HG03025 (cell line): ENCODE results near the gene DDC.
"Not testable (repeated sequence)": the region's sequence is repeated elsewhere in the genome, so short reads cannot be mapped to it uniquely, and the experiment has no call there.

Source experiments
- ATAC-seq: cut with Tn5 transposase; IDR thresholded peaks from one replicate; pipeline ENCODE4 v1.9.1; 2021; ENCODE audit warnings: mild to moderate bottlenecking, moderate library complexity; ENCODE audit not compliant: unreplicated experiment, low FRiP score

The DDC gene

DNA sequence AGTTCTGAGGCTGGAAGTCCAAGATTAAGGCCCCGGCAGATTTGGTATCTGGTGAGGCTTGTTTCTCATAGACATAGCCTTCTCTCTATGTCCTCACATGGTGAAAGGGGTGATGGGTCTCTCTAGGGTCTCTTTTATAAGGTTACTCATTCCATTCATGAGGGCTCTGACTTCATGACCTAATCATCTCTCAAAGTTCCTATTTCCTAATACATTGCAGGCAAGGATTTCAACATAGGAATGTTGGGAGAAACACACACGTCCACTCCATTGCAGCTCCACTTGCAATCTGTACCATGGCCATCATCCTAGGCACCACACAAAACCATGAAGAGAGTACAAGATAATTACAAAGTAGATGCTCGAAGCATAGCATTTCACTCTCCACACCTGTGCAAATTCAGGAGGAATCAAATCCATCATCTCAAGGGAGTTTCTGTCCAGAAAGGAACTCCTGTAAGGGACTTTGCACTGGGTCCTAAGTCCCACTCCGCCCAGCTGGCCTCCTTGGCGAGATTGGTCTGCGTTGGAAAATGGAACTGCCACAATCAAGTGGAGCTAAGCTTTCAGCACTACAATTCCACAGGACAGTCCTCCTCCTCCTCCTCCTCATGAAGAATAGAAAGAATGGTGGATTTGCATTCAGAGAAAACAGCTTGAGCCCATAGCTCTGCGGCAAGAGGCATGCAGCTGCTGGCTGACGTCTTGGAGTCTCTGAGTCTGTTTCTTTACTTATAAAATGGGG lies 8.8 kb downstream of the DDC start:
- ATAC-seq: no peak

DNA sequence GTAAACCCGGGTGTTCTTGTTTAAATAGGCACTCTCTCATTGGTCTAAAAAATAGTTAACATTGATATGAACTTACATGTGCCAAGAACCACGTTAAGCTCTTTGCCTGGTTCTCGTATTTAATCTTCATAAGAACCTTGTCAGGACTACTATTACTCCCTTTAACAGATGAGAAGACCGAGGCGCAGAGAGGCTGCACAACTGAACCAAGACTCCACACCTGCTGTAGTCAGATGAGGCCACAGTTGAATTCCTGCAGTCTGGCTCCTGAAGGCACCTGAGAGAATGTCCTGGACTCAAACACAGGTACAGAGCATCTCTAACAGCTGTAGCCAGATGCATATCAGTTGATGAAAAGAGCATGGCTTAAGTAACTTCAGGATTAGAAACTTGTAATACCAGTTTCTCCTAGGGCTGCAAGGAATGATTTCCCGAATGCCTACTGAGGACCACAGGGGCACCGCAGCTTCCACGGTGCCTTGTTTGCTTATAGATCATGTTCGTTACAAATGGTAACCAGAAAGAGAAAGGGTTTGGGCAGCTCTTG lies 9.5 kb downstream of the DDC start:
- no peak for ATAC-seq

DNA sequence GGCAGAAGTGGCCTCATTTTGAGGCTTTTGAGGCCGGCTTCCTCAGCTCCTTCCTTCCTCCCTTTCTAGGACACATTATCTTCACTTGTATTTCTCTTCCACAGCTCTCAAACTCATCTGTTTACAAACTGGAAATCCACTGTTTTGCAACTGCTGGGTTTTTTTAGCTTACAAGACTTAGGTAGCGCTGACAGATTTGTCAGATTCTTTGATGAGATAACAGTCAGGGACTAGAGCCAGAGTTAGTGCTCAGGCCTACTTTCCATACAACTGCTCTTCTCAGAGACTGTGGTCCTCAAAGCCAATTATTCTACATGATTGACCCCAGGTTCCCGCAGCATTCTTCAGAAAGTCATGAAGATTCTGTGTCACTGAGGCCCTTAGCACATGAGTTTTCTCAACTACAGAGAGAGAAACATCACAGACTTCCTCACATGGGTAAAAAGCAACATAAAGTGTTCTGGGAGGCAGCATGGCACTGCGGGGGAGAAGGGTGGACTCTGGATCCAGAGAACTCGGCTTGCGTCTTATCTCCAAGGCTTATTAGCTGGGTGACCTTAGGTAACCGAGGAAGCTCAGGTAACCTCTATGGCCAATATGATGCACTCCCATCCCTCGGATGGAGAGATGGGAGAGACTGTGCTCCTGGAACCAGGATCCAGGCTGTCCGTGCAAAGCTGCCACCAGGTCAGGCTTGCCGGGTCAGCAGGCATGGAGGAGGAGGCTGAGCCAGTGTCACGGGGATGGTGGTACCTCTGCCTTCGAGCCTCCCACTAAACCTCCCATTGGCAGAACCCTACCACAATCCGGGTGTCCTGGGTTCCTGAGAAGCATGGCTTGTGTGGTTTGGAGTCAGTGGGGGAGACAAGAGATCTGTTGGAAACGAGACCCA lies 10.5 kb downstream of the DDC start:
- no peak for ATAC-seq

DNA sequence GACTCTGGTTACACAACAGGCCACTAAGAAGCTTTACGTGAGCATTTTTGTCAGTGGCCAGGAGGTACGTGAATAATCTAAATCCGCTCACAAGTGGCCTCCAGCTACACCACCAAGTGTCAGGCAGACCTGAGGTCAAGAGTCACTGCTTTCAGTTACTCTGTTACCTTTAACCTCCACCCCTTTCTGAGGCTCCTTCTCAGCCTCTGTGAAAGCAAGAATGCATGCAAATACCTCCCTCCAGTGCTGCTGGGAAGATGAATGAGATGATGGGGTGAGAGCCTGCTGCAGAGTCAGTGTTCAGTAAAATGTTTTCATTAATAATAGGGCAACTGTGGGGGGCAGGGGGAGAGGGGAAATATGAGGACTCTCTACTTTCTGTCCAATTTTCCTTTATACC lies 11.2 kb downstream of the DDC start:
- ATAC-seq: no peak

DNA sequence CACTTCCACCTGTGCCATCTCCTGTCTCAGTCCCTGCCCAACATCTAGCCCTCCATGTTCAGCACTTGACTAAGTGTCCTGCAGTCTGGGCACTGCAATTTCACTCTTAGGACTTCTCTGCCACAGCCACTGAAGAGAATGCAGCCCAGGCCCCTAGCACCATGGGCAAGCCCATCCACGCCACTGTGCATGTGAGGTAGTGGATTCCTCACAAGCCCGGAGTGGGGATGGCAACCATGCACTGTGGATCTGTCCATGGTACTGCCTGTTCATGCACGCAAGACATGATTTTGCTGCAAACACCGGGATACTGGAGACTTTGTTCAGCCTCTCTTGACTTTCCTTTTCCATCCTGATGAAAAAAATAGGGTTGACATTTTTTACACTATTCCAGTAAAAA lies 12.3 kb downstream of the DDC start:
- ATAC-seq: no peak

DNA sequence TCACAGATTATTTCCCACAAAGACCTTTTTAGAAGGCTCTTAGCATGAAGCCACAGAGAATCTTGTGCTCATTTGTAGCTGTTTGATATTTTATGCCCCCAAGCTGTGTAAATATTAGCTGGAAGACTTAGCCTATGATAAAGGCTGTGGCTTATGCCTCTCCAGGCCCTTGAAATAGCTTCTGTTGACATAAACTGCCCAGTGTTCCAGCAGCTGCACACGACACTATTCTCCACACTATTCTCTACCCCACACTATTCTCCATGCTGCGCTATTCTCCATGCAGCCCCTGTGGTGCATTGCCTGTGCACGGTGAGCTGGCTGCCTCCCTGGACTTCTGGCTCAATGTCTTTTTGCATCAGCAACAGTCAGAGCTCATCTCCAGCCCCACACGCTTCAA lies 13.1 kb downstream of the DDC start:
- ATAC-seq: no peak

DNA sequence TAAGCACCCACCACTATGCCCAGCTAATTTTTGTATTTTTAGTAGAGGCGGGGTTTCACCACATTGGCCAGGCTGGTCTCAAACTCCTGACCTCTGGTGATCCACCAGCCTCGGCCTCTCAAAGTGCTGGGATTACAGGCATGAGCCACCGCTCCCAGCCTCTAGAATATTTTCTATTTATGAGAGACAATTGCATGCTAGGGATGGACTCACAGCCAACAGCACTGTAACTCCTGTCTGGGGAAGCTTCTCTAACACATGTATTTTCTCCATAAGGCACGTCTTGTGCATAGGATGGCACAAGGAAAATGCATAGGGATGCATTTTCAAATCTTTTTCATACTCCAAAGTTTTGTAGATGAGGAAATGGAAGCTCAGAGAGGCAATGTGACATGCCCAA lies 19.6 kb downstream of the DDC start:
- ATAC-seq: not testable (repeated sequence)

DNA sequence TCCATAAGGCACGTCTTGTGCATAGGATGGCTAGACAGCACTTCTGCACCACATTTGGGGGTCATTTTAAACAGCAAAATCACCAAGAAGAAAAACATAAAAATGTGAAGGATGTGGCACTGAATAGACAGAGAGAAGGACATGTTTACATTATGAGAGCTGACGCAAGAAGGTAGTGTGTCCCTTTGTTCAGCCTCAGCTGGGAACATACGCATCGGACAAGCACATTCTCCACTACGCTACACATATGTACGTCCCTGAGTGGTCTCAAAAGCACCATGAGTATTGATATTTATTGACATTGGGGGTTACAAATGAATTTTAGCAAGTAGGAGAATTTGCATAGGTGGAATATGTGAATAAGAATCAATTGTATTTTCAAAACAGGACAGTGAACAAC lies 20.2 kb downstream of the DDC start:
- ATAC-seq: no peak

DNA sequence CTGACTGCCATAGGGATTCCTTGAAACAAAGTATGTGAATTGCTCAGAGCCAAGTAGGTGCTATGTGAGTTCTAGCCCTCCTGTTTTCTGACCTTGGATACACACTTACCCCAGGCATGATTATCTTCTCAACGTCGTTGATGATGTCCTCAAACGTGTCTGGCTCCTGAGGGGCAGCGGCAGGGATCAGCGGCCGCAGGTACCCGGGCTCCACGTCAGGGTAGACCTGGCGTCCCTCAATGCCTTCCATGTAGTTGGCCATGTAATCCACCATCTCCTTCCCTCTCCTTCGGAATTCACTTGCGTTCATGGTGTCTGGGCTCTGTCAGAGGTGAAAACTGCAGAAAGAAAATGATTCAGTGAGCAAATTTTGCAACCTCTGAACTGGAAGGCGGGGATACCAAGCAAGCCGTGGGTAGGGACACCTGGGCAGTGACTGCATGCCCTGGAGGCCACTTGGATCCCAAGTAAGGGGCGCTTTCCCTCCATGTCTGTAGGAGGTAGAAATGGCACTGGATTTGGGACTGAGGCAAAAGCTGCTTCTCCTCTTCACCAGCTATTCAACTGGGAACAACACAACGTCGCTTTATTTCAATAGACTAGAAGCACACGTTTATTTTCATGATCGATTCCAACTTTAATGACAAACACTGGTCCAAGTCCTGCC lies 21.3 kb downstream of the DDC start:
- no peak for ATAC-seq

DNA sequence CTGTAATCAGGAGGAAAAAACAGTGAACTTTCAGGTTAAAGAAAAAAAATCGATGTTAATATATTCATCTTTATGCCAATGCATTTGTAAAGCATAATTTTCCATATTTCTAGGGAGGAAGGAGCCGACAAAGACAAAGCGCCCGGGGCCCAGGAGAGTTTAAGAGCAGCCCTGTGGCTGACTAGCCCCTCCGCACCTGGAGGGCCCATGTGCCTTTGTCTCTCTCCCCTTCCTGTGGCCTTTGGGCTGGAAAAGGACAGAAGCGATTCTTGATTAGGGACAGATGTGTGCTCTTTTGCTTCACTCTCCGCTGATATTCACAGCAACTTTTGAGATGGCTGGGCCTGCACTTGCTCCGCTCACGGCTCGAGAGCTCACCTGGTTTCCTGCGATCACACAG lies 23.1 kb downstream of the DDC start:
- no peak for ATAC-seq

DNA sequence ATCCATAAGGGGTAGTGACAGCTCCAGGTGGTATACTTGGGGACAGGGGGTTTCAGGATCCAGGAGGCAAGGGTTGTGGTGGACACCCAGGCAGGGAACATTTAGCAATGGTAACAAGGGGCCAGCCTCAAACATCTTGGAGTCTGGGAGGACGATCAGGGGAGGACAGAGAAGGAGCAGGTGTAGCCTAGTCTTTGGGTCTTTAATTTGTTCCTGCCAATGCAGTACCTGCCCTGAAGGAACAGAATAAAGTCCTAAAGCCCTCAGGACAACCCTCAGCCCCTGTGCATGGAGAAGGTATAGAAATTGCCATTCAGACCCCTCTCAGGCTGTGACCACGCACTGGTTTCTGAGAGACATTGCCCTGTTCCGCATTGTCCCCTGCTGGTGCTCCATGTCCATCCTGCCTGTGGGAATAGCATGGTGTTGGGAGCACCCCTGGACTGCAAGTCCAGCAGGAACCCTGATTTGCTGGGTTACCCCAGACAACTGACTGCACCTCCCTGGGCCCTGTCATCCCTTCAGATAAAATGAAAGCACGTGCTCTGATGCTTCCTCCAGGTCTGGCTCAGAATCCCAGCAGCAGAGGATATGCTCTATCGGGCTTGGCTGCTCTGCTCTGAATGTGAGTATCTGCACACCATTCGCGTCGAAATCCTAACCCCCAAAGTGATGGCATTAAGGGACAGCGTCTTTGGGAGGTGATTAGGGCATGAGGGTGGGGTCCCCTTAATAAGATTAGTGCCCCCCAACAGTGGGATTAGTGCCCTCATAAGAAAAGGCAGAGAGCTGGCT lies 24.2 kb downstream of the DDC start:
- ATAC-seq: no peak

DNA sequence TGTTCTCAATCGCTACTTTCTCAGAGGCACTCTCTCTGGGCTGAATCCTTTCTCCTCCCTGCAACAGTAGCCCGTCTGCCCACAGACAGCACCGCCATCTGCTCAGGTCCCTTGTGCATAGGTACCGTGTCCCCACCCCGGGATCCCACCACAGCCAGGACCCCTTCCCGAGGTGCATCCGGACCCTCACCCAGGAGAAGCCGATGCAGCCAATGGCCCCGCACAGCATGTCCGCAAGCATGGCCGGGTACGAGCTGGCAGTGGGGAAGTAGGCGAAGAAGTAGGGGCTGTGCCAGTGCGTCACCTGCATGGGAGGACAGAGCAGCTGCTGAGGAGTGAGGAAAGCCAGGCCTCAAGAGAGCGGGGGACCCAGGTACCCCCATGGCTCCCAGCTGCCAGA lies 25.5 kb downstream of the DDC start:
- no peak for ATAC-seq

DNA sequence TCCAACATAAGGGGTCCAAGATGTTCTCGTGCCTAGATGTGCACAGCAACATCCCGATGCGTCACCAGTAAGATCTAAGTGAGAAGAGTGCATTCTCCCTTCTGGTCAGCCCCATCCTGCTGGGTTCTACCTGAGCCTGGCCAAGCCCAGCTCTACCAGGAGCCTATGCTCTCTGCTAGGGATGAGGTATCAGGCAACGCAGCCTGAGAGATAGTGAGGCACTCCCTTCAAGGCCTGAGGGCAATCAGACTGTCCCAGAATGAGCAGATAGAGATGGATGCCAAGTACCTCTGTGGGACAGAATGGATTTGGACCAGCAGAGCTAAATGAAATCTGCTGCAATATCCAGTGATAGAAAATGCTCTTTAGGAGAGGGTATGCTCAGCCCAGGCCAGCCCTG lies 26.7 kb downstream of the DDC start:
- no peak for ATAC-seq

DNA sequence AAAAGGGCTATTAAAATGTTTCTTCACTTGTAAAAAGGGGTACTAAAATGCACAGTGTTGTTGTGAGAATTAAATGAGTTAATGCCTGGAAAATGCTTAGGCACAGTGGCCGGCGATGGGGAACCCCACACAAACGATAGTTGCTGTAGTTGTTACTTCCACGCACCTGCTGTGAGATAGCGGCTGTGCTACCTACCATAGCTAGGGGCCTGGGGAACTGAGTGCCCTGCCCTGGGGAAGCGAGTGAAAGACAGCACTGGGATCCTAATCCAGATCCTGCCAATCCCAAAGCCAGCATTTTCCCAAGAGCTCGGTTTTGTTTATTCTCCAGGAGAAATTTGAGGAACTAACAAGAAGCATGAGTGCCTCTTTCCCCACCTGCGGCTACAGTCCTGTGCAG lies 27.8 kb downstream of the DDC start:
- no peak for ATAC-seq

DNA sequence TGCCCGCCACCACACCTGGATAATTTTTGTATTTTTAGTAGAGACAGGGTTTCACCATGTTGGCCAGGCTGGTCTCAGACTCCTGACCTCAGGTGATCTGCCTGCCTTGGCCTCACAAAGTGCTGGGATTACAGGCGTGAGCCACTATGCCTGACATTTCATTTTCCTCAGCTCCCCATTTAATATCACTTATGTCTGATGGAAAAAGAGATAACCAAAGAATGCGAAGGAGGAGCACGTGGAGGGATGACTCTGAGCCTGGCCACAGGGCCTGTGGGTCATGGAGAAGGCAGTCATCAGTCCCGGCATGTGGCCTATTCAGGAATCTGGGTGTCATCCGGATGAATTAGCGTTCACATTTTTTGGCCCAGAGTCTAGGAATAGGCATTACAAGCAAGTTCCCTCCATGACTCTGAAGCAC lies 29.9 kb downstream of the DDC start:
- ATAC-seq: not testable (repeated sequence)

DNA sequence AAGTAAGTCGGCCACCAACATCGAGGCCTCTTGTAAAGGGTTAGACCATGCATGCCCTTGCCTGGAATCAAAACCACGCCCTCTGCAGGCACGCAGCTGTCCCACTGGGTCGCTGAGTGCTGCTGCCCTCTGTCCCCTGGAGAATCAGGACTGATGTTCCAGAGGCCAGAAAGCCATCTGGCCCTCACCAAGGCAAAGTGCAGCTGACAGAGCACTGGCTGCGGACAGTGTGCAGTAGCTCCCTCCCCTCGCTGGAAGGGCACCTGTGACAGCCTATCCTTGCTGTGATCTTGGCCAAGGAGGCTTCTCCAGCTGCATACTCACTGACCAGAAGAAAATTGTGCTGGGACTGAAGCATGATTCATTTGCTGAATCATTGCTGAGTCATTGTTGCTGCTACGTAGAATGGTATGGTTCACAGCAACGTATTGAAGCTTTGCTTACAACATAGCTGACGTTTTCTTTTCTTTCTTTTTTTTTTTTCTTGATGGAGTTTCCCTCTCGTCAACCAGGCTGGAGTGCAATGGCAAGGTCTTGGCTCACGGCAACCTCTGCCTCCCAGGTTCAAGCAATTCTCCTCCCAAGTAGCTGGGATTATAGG lies 30.4 kb downstream of the DDC start:
- no peak for ATAC-seq

DNA sequence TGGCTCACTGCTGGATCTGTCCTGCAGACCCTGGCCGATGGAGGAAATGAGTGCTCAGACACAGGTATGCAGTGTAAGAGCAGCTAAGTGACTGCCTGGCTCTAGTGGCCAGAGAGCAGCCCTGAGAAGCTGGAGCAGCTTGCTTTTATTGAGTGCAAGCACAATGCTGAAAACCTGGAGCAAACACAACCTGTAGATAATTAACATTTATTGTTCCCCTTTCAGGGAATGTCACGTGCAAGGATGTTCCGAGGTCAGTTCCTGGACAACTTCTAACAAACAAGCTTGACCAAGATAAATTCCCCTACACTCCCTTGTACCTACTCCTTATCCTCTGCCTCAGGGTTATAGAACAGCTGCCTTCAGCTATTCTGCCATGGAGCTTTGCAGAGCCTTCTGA lies 31.3 kb downstream of the DDC start:
- no peak for ATAC-seq

DNA sequence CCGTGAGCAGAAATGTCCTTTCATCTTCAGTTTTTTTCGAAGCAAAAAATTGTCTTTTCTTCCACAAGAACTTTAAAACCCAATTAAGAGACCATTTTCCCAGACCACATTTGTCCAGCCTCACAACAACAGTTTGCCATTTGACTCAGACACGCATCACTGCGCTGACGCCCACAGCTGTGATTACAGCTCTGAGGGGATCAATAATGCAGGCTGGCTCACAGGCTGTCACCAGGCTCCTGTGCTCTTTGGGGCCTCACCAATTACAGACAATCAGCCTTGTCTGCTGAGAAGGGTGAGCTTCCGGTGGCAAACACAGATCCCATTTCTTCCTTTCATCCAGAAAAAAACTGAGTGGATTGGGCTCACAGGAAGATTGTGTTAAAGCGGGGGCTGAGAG lies 33.3 kb downstream of the DDC start:
- no peak for ATAC-seq

DNA sequence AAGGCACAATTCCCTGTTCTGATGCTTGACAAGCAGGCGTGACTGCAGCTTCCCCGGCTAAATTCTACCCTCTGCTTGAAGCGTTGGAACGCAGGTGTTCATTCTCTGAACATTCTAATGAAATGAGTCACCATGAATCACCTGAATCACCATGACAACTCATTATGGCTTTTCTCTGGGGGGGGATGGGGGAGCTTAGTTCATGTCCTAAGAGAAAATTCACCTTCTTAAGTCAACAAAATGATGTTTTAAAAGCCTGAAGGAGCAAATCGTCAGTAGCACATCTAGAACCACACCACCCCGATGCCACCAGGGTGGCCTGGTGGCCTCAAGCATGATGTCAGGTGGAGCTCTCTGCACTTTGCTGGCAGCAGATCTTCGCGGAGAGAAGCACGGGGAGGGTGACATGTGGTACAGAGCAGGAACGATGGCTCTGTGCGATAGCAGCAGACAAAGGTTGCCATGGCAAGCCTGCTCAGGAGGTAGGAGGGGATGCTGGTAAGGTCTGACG lies 33.7 kb downstream of the DDC start:
- ATAC-seq: no peak

DNA sequence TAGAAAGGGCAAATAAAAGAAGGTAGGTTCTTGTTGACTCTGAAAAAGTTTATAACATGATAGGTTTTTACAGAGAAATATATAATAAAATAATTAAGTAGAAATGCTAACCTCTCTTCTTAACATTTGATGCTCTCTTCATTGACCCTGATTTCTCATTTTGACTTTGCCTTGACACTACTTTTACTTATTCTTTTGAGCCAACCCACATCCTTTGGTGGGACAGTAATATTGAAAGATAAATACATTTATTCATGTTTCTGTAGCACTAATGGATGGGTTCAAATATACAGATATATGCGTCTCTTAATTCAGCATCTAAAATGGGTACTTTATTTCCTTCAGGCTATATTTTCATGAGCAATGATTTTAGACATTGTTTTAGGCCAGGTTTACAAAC lies 34.4 kb downstream of the DDC start:
- ATAC-seq: no peak
